Measurements from ENCODE around the gene MACROH2A2. TPM values are rescaled to one million over a fixed set of nuclear protein-coding genes. Genes with fewer than 3 reads are reported as not detected.

MACROH2A2 gene
- total RNA-seq, 4 donors from 2014 or later: 9.9 to 21.3 (median 15.9) TPM

- Histone ChIP-seq H3K4me3 (no peak overlapping the region), H3K27ac (no peak overlapping the region), H3K4me1 (peaks cover 48% of the 10 kb centered on the region), H3K36me3 (peaks cover 8% of the 10 kb centered on the region), H3K9me3 (no peaks in the 10 kb centered on the region), H3K27me3 (no peaks in the 10 kb centered on the region)
- whole genome bisulfite sequencing: 61% methylated on average over 3 of the region's 3 CpGs
- TF ChIP-seq POLR2AphosphoS5 (IDR thresholded peaks at IDR 0.05): no peak
- TF ChIP-seq POLR2A (IDR thresholded peaks at IDR 0.05): no peak
- no peak for TF ChIP-seq EP300 (IDR thresholded peaks at IDR 0.05)
- no peak for TF ChIP-seq CTCF (IDR thresholded peaks at IDR 0.05)
- DNase-seq (ENCODE audit: low spot score in 2 of 2): peak in 1 of 2 donors; percentile 44
These were observed 82.4 kb downstream of the MACROH2A2 start for GRCh38 chr10:70135046-70135445.

GRCh38 chr10:70135684-70136083, 83.0 kb downstream of the MACROH2A2 start:
- H3K4me3 ChIP-seq: no peak overlapping the region
- TF ChIP-seq POLR2AphosphoS5 (IDR thresholded peaks at IDR 0.05) (no peak), POLR2A (IDR thresholded peaks at IDR 0.05) (no peak), CTCF (IDR thresholded peaks at IDR 0.05) (no peak), EP300 (IDR thresholded peaks at IDR 0.05) (no peak)
- H3K27ac ChIP-seq: no peak overlapping the region
- WGBS: 68% methylated on average over 7 of the region's 7 CpGs
- no peaks in the 10 kb centered on the region for H3K27me3 ChIP-seq
- peaks cover 47% of the 10 kb centered on the region for H3K4me1 ChIP-seq
- H3K36me3 ChIP-seq: peaks cover 8% of the 10 kb centered on the region
- DNase-seq (ENCODE audit: low spot score in 2 of 2): peak; percentile 34 to 53
- no peaks in the 10 kb centered on the region for H3K9me3 ChIP-seq

- TF ChIP-seq POLR2A (IDR thresholded peaks at IDR 0.05) (no peak), EP300 (IDR thresholded peaks at IDR 0.05) (no peak), POLR2AphosphoS5 (IDR thresholded peaks at IDR 0.05) (no peak), CTCF (IDR thresholded peaks at IDR 0.05) (no peak)
- WGBS: 77% methylated on average over 9 of the region's 9 CpGs
These were observed 84.5 kb downstream of the MACROH2A2 start for GRCh38 chr10:70137135-70137534.

GRCh38 chr10:70137927-70138883, 85.6 kb downstream of the MACROH2A2 start:
- TF ChIP-seq POLR2AphosphoS5 (IDR thresholded peaks at IDR 0.05): no peak
- no peak for TF ChIP-seq POLR2A (IDR thresholded peaks at IDR 0.05)
- no peak for TF ChIP-seq CTCF (IDR thresholded peaks at IDR 0.05)
- no peak for TF ChIP-seq EP300 (IDR thresholded peaks at IDR 0.05)
- H3K27me3 ChIP-seq: no peaks in the 10 kb centered on the region
- no peak overlapping the region for H3K27ac ChIP-seq
- DNase-seq (ENCODE audit: low spot score in 2 of 2): peak in 1 of 2 donors; percentile 59
- no peak overlapping the region for H3K4me3 ChIP-seq
- WGBS: 71% methylated on average over 13 of the region's 14 CpGs
- H3K4me1 ChIP-seq: peaks cover 29% of the 10 kb centered on the region
- H3K9me3 ChIP-seq: no peaks in the 10 kb centered on the region
- H3K36me3 ChIP-seq: peaks cover 8% of the 10 kb centered on the region

More at GRCh38 chr10:70137135-70137534, 84.5 kb downstream of the MACROH2A2 start:
- Histone ChIP-seq H3K36me3 (peaks cover 8% of the 10 kb centered on the region), H3K4me3 (no peak overlapping the region), H3K9me3 (no peaks in the 10 kb centered on the region), H3K27me3 (no peaks in the 10 kb centered on the region), H3K27ac (no peak overlapping the region), H3K4me1 (peaks cover 33% of the 10 kb centered on the region)
- DNase-seq (ENCODE audit: low spot score in 2 of 2): peak in 1 of 2 donors; percentile 22
